Uterus (tissue), 2 donors: ENCODE measurements around the gene OTOG.

ENCODE experiments used
- POLR2A ChIP-seq, 2 donors: fragments of 450-650 bp; IDR thresholded peaks; one replicate each; pipeline ENCODE4 v1.6.1; 2016; ENCODE audit warnings: antibody characterized with exemption in 2 of 2, mild to moderate bottlenecking in 1 of 2, moderate library complexity in 1 of 2
- TF ChIP-seq, protein P1 (sequence below), 4 experiments: fragments of 200-600 bp in 2 of 4; fragments of 450-650 bp in 2 of 4; sonication (generic) in 2 of 4; IDR thresholded peaks; one replicate each; pipeline ENCODE4 v1.5.1; 2016 to 2019; ENCODE audit warnings: antibody characterized with exemption in 4 of 4, mild to moderate bottlenecking in 2 of 4, moderate library complexity in 1 of 4

DNA sequence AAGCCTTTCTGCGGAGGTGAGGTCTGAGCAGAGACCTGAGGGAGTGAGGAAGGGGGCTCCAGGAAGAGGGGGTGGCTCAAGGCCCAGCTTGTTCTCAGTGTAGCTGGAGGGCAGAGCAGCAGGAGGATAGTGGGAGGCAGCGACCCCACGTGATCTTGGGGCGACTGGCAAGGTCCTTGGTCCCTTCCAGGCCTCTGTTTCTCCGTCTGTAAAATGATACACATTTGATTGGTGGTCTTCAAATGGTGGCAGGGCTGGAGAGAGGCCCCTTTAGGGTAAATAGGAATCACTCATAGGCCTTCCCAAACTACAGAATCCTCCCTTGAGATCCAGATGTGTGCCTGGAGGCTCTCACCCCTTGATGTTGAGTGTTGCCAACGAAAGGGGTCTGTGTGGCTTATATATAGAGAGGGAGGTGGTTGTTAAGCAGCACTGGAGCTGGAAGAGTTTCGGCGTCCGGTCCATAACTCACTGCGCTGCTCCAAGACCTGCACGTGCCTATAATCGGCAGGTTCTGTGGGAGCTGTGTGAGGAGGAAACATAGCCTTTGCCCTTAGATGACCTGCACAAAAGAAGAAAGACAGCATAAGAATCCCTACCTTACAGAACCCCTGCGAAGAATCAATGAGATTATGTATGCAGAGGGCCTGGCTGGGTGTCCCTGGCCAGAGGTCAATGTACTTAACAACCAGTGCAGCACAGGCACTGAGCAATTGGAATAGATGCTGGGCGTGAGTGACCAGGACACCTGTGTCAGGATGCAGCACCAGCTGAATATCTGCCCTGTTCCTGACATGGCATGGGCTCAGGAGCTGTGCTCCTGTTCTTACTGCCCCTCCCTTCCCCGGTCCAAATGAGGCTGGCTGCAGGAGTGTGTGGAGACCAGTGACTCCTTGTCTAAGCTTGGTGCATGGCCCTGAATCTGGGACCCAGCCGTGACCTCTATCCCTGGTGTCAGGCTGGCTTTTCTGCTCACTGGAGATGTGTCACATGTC, 28.7 kb downstream of the OTOG start:
- TF ChIP-seq, protein P1, sequence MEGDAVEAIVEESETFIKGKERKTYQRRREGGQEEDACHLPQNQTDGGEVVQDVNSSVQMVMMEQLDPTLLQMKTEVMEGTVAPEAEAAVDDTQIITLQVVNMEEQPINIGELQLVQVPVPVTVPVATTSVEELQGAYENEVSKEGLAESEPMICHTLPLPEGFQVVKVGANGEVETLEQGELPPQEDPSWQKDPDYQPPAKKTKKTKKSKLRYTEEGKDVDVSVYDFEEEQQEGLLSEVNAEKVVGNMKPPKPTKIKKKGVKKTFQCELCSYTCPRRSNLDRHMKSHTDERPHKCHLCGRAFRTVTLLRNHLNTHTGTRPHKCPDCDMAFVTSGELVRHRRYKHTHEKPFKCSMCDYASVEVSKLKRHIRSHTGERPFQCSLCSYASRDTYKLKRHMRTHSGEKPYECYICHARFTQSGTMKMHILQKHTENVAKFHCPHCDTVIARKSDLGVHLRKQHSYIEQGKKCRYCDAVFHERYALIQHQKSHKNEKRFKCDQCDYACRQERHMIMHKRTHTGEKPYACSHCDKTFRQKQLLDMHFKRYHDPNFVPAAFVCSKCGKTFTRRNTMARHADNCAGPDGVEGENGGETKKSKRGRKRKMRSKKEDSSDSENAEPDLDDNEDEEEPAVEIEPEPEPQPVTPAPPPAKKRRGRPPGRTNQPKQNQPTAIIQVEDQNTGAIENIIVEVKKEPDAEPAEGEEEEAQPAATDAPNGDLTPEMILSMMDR (IDR thresholded peaks at IDR 0.05), result no peak
- TF ChIP-seq POLR2A (IDR thresholded peaks at IDR 0.05), result no peak
